Nucleus accumbens (tissue), 56 donors: ENCODE results near the gene IL6ST.

Source experiments
- DNase-seq, 56 donors: peaks; one replicate each; lab custom pipeline; 2025; lab: John Stamatoyannopoulos, UW

Gene IL6ST

DNA sequence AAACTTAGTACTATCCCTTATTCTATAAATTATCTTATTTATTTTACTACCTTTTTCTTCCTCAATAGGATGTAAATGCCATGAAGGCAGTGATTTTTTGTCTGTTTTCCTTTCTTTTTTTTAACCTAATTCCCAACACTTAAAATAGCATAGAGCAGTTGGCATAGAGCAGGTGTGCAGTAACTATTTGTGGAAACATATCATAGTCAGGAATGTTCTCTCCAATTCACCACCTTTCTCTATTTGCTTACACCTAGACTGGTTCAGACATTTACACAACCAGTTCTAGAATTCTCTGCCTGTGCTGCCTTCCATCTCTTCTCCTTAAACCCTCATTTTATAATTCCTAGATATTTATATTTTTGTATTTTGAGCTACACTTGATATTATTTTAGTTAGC lies 94.0 kb downstream of the IL6ST start:
- no peak for DNase-seq

DNA sequence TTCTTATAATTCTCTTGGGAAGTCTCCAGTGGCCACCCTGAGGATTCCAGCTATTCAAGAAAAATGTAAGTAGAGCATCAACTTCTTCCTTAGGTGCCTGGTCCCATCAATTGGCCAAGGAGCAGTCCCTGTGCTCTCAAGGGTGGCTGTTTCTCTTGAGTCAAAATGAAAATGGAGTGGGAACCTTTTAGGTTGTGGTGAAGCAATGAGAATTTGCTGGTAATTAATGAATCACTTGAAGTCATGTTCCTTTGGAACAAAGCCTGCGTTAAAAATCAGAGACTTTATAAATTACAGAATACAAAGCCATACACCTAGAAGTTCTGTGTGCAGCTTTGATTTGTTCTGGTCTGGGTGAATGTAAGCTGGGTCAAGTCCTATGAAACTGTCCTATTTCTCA lies 94.7 kb downstream of the IL6ST start:
- DNase-seq = no peak

DNA sequence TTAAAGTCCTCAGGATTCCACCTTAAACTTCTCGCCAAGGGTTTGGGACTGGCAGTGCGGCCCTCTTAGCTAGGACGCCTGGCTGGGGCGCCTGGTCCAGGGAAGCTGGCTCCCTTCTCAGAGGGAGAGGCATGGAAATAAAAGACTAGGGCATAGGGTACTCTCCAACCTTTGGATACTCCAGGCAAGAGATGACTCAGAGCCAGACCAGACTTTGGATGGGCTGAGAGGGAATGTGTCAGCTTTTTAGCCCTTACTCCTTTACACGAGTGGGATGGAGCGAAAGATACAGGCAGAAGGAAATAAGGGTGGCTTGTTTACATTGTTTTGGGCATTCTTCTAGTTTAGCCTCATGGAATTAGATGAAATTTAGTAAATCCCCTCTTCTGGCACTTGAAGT lies 95.4 kb downstream of the IL6ST start:
- DNase-seq = no peak

DNA sequence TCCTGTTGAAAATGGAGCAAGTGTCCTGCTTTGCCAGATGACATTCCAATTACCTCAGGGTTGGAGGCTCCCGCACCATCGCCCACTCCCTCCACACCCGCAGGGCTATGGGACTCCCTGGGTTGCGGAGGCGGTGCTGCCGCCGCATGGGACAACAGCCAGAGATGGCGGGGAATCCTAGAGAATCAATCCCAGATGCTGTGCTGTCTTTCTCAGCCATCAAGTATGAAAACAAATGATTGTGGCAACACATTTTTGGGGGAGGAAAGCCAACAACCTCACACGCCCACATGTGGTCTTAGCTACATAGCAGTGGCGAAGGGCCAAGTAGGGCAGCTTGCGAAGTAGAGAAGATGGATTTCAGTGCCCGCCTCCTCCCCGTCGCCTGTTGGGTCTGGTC lies 96.9 kb downstream of the IL6ST start:
- DNase-seq = no peak

DNA sequence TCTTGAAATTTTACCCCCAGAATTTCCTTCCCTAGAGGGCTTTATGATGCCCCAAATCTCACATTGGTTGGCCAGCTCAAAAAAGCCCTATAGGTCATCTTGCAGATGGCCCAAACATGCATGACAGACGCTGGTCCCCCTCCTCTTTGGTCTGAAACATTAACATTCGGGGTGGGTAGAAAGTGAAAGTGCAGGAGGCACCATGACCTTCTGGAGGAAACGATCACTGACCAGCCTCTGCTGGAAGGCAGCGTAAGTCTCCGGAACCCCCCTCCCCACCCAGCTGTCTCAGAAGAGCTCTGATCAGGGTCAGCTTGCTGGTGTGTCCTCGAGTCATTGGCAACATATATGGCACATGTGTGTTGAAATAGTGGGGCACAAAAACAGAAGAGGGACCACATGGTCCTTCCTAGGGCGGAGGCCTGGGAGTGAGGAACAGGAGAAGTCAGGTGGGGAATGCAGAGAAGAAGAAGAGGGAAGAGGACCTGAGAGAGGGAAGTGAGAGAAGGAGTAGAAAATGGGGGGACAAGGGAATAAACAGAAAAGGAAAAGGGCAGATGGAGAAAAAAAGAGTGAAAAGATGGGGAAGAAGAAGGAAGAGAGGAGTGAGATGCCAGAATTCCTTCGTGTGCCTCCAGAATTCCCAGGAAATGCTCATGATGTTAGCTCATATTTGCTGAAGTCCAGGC lies 97.4 kb downstream of the IL6ST start:
- no peak for DNase-seq

DNA sequence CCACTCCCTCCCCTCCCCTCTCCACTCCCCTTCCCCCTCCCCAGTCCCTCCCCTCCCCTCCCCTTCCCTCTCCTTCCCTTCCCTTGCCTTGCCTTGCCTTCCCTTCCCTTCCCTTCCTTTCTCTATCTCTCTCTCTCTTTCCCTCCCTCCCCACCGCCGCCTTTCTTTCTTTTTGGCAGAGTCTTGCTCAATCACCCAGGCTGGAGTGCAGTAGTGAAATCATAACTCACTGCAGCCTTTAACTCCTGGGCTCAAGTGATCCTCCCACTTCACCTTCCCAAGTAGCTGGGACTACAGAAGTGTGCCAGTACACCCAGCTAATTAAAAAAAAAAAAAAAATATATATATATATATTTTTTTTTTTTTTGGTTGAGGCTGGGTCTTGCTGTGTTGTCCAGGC lies 98.1 kb downstream of the IL6ST start:
- DNase-seq = no peak

DNA sequence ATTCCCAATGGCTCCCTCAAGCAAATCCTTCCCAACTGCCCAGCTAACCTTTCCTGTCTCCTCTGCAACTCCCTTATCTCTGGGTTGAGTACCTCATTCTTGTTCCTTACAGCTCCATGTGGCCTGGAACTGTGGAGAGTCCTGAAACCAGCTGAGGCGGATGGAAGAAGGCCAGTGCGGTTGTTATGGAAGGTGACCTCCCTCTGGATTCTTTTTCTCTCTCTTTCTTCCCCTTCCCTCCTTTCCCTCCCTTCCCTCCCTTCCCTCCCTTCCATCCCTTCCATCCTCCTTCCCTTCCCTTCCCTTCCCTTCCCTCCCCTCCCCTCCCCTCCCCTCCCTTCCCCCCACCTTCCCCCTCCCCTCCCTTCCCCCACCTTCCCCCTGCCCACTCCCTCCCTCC lies 98.5 kb downstream of the IL6ST start:
- DNase-seq = no peak

DNA sequence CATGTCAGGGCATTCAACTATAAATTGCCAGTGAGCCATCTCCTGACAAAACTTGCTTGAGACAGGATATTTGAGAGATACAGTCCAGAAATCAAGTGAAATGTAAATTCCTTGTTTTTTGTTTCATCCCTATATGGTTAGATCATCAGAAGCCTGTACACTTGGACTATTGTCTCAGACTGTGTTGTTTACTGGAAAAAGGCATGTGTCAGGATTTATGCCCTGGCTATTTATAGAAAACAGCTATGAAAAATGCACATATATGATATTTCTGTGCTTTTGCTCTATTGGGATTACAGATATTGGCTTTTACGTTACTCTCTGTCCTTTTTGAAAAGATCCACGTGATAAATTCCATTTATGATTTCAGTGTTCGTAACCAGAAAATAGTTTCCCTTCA lies 99.4 kb downstream of the IL6ST start:
- no peak for DNase-seq

DNA sequence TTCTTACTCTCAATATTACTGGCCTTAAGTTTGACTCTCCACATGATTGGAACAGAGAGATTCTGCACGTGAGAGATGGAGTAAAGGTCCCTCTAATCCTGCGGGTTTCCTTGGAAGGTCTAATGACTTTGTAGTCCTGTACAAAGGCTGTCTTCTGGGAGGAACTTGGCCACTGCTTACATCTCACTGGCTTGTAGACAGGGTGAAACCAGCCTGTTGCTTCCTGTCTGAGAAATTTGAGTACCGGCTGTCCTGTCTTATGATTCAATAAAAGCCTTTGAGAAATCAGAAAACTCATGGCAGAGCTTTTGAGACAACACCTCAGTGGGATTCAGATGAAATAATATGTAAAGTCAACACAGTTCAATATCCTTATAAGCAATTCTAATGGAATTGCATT lies 100.6 kb downstream of the IL6ST start:
- no peak for DNase-seq

DNA sequence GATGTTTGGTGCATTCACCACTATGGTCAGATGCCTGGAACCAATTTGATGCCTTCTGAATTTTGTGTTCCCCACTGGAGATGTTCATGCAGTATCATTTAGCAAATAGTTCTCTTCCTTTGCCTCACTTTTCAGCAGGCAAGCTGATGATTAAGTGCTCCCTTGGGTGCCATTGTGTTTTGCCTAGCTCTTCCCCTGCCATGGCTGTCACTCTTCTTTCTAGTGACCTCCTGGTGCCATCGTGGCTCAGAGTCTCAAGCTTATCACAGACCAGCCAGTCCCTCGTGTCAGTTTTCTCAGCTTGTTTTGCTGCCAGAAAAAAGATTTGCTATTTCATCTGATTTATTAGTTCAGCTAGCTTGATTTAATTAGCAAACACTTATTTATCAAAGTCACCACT lies 102.3 kb downstream of the IL6ST start:
- DNase-seq = no peak

DNA sequence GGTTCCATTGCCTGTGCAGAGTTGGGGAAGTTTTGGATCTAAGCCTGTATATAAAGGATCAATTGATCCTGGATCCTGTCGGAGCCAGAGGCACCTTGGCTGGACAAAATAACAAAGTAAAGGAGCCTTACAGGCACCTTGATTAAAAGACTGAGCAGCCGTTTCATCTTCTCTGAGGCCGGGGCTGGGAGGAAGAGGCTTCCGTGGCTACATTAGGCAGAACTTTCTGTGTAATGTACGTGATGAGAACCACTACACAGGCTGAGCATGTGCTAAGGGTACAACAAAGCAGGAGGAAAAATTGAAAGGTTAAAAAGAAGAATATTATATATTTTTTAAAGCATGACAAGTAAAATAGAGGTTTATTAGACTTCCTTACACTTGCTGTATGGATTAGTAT lies 106.6 kb downstream of the IL6ST start:
- DNase-seq = no peak

DNA sequence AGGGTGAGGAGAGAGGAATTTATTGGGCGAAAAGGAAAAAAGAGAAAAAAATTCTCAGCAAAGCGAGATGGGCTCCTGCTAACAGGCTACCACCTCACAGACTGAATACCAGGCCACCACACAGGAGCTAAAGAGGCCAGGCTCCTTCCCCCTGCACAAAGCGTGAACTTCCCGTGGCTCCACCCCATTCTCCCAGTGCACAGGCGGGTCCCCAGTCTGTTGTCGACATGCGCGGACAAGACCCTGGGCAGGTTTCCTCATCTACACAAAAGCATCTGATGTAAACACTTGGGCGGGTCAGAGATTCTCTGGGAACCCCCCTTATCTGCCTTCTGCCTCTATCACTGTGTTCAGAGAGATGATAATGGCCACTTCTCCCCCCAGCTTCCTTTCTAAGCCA lies 109.4 kb downstream of the IL6ST start:
- no peak for DNase-seq
